Measurements from ENCODE around the gene TSEN54. TPM values are rescaled to one million over a fixed set of nuclear protein-coding genes. Genes with fewer than 3 reads are reported as not detected.

The TSEN54 gene
- total RNA-seq, 1 experiment from 2014 or later: 78.7 TPM

- intact Hi-C loops (cut with micrococcal nuclease; ENCODE audit: unreplicated experiment) (no loop called here), in situ Hi-C loops (cut with HindIII; ENCODE audit: low pct_unique_long_range_greater_than_20kb, low sequenced_read_pairs) (no loop called here)
- DNase-seq (ENCODE audit: low read depth, low spot score): no peak
Measured at GRCh38 chr17:75468779-75469373, 47.5 kb upstream of the TSEN54 start.

GRCh38 chr17:75471207-75471606, 45.1 kb upstream of the TSEN54 start:
- Histone ChIP-seq H3K9me3 (ENCODE audit: control insufficient read depth, insufficient read depth, low read depth, low read length) (no peaks in the 10 kb centered on the region), H3K27ac (ENCODE audit: low read length) (no peak overlapping the region), H3K4me1 (ENCODE audit: control insufficient read depth, insufficient read depth, low read length) (no peaks in the 10 kb centered on the region), H3K27me3 (ENCODE audit: control insufficient read depth, insufficient read depth, low read length) (no peaks in the 10 kb centered on the region), H3K4me3 (ENCODE audit: low read depth in 2 of 2, low read length in 2 of 2) (no peak overlapping the region), H3K36me3 (ENCODE audit: control insufficient read depth, insufficient read depth, low read length) (no peaks in the 10 kb centered on the region)
- CTCF ChIA-PET: no interaction called here
- BruUV-seq (replicated peaks): no TSS peak
- in situ Hi-C loops (cut with HindIII; ENCODE audit: low pct_unique_long_range_greater_than_20kb, low sequenced_read_pairs): no loop called here
- no peak for ATAC-seq
- TF ChIP-seq REST (IDR thresholded peaks at IDR 0.05; ENCODE audit: insufficient read depth in 1 of 2, low read depth in 2 of 2, low read length in 1 of 2): no peak
- intact Hi-C loops (cut with micrococcal nuclease; ENCODE audit: unreplicated experiment): no loop called here
- DNase-seq (ENCODE audit: low read depth, low spot score): no peak
- POLR2A ChIA-PET: no interaction called here

More at GRCh38 chr17:75468779-75469373, 47.5 kb upstream of the TSEN54 start:
- no TSS peak for BruUV-seq (replicated peaks)
- ChIA-PET CTCF (no interaction called here), POLR2A (interaction anchor here (0.5 kb wide), 1 partner anchor 141 kb away, joined by 3 read pairs; no protein-coding TSS in a partner anchor)
- Histone ChIP-seq H3K36me3 (ENCODE audit: control insufficient read depth, insufficient read depth, low read length) (no peaks in the 10 kb centered on the region), H3K4me1 (ENCODE audit: control insufficient read depth, insufficient read depth, low read length) (no peaks in the 10 kb centered on the region), H3K4me3 (ENCODE audit: low read depth in 2 of 2, low read length in 2 of 2) (no peak overlapping the region), H3K27ac (ENCODE audit: low read length) (no peak overlapping the region), H3K27me3 (ENCODE audit: control insufficient read depth, insufficient read depth, low read length) (no peaks in the 10 kb centered on the region), H3K9me3 (ENCODE audit: control insufficient read depth, insufficient read depth, low read depth, low read length) (no peaks in the 10 kb centered on the region)
- ATAC-seq: no peak
- TF ChIP-seq SIN3A (IDR thresholded peaks at IDR 0.05; ENCODE audit: borderline replicate concordance, insufficient read depth, low read depth, low read length): no peak
- TF ChIP-seq REST (IDR thresholded peaks at IDR 0.05; ENCODE audit: insufficient read depth in 1 of 2, low read depth in 2 of 2, low read length in 1 of 2): no peak
- TF ChIP-seq CTCF (IDR thresholded peaks at IDR 0.05): no peak
- TF ChIP-seq POLR2AphosphoS5 (IDR thresholded peaks at IDR 0.05; ENCODE audit: low read depth, low read length): no peak
- no peak for TF ChIP-seq TCF7L2 (IDR thresholded peaks at IDR 0.05; ENCODE audit: low read depth, low read length)

Measured in Panc1 (cell line).